GM12878 (cell line): Measurements from ENCODE around the gene SCAP. TPM values are rescaled to one million over a fixed set of nuclear protein-coding genes. Genes with fewer than 3 reads are reported as not detected.

ENCODE experiments used
- ATAC-seq: fragments of 200-7000 bp; cut with Tn5 transposase; 3 replicates; pipeline ENCODE4 v1.9.1; 2020; ENCODE audit warnings: mild to moderate bottlenecking, moderate library complexity
- BruUV-seq: library from RNA; stranded (reverse); fragments of 400-500 nt; replicated peaks from 2 replicates; lab custom pipeline; 2021; lab: Mats Ljungman, UMichigan
- CTCF ChIA-PET: fragments of 300-600 bp; sonication (Branson Sonifier 250); formaldehyde crosslinking; extraction: SDS; loops from one replicate; lab custom pipeline; 2021; ENCODE audit warnings: inconsistent platforms; lab: Yijun Ruan, JAX
- POLR2A ChIA-PET: fragments of 350-600 bp; formaldehyde crosslinking; extraction: SDS; loops from one replicate; lab custom pipeline; 2021; ENCODE audit warnings: inconsistent platforms; lab: Charles Lee
- RAD21 ChIA-PET: fragments of 300-600 bp; sonication (Branson Sonifier 250); formaldehyde crosslinking; loops from one replicate; lab custom pipeline; 2023; ENCODE audit warnings: antibody characterized with exemption; ENCODE audit not compliant: unreplicated experiment; lab: Charles Lee
- SMC1A ChIA-PET: fragments of 300-600 bp; sonication (Branson Sonifier 250); formaldehyde crosslinking; loops from one replicate; lab custom pipeline; 2023; ENCODE audit not compliant: unreplicated experiment, uncharacterized antibody; lab: Charles Lee
- DNase-seq: peaks from one replicate; pipeline ENCODE4 v3.0.0-alpha.2; 2011; ENCODE audit warnings: low read depth, low spot score
- FAIRE-seq: peaks from 3 replicates; lab custom pipeline; 2011; peaks lifted over from hg19 to GRCh38; lab: Jason Lieb, UNC
- H2AFZ ChIP-seq: 2 replicates; pipeline ENCODE4 v1.6.0; 2011; ENCODE audit warnings: low read depth, low read length, control low read depth; ENCODE audit not compliant: control insufficient read depth
- H3K27ac ChIP-seq: 2 replicates; pipeline ENCODE4 v1.5.1; 2011; ENCODE audit warnings: control low read depth; ENCODE audit not compliant: control insufficient read depth, insufficient read depth
- H3K27me3 ChIP-seq, 2 experiments: replicated peaks in 1 of 2; 2 replicates each; pipeline versions ENCODE4 v1.6.0 to v1.6.1; 2011; ENCODE audit warnings: low read length in 1 of 2; ENCODE audit not compliant: control insufficient read depth in 2 of 2, insufficient read depth in 2 of 2
- H3K36me3 ChIP-seq, 2 experiments: 2 replicates each; pipeline ENCODE4 v1.5.1; 2011; ENCODE audit warnings: low read length in 1 of 2; ENCODE audit not compliant: control insufficient read depth in 2 of 2, insufficient read depth in 2 of 2
- H3K4me1 ChIP-seq: 2 replicates; pipeline ENCODE4 v1.6.1; 2011; ENCODE audit warnings: mild to moderate bottlenecking, low read length, moderate library complexity, mixed read lengths; ENCODE audit not compliant: control insufficient read depth, insufficient read depth
- H3K4me2 ChIP-seq: 2 replicates; pipeline ENCODE4 v1.6.0; 2011; ENCODE audit warnings: control low read depth; ENCODE audit not compliant: control insufficient read depth, insufficient read depth
- H3K4me3 ChIP-seq: fragments of 200-600 bp; sonication (generic); 2 replicates; pipeline ENCODE4 v1.5.1; 2016
- H3K79me2 ChIP-seq: 2 replicates; pipeline ENCODE4 v1.6.0; 2011; ENCODE audit warnings: low read length; ENCODE audit not compliant: control insufficient read depth, insufficient read depth
- H3K9ac ChIP-seq: 2 replicates; pipeline ENCODE4 v1.8.0; 2011; ENCODE audit warnings: low read length, control low read depth, mixed read lengths; ENCODE audit not compliant: control insufficient read depth, insufficient read depth
- H3K9me3 ChIP-seq: replicated peaks from 3 replicates; pipeline ENCODE4 v1.5.1; 2011; ENCODE audit warnings: mild to moderate bottlenecking, low read length; ENCODE audit not compliant: control insufficient read depth, insufficient read depth
- H4K20me1 ChIP-seq: 2 replicates; pipeline ENCODE4 v1.6.0; 2011; ENCODE audit not compliant: control insufficient read depth, insufficient read depth
- ATF2 ChIP-seq: IDR thresholded peaks from 2 replicates; pipeline ENCODE4 v1.6.1; 2012; ENCODE audit warnings: low read length, inconsistent platforms
- BCL11A ChIP-seq: IDR thresholded peaks from 2 replicates; pipeline ENCODE4 v1.6.1; 2011; ENCODE audit warnings: low read depth, low read length
- CHD1 ChIP-seq: IDR thresholded peaks from 2 replicates; pipeline ENCODE4 v1.6.1; 2012; ENCODE audit warnings: low read depth, low read length, improper control_type of control experiment
- CTCF ChIP-seq, 3 experiments: IDR thresholded peaks in 2 of 3; conservative IDR thresholded peaks in 1 of 3; 2 replicates each; pipeline ENCODE4 v1.5.1; 2011; ENCODE audit warnings: low read depth in 3 of 3, low read length in 3 of 3, mild to moderate bottlenecking in 3 of 3, control low read depth in 2 of 3, moderate library complexity in 2 of 3, inconsistent platforms in 1 of 3, mixed read lengths in 1 of 3; ENCODE audit not compliant: control insufficient read depth in 2 of 3, insufficient read depth in 1 of 3; ENCODE audit errors: extremely low read depth in 1 of 3
- EED ChIP-seq: sonication (generic); IDR thresholded peaks from 2 replicates; pipeline ENCODE4 v1.6.1; 2016; ENCODE audit warnings: antibody characterized with exemption, low read depth
- EZH2 ChIP-seq: IDR thresholded peaks from 2 replicates; pipeline ENCODE4 v1.6.1; 2012; ENCODE audit warnings: low read depth, mild to moderate bottlenecking, control low read depth, inconsistent platforms, low read length, borderline replicate concordance; ENCODE audit not compliant: control insufficient read depth
- HCFC1 ChIP-seq: fragments of 150-350 bp; IDR thresholded peaks from 2 replicates; pipeline ENCODE4 v1.6.1; 2014; ENCODE audit warnings: low read length
- HDGF ChIP-seq: fragments of 450-650 bp; IDR thresholded peaks from 2 replicates; pipeline ENCODE4 v1.6.1; 2016; ENCODE audit warnings: antibody characterized with exemption
- IKZF2 ChIP-seq, 2 experiments: fragments of 450-650 bp; IDR thresholded peaks; 2 replicates each; pipeline ENCODE4 v1.6.1; 2017; ENCODE audit warnings: mild to moderate bottlenecking in 2 of 2, moderate library complexity in 2 of 2
- JUNB ChIP-seq: IDR thresholded peaks from 2 replicates; pipeline ENCODE4 v1.6.1; 2016; ENCODE audit warnings: antibody characterized with exemption, mild to moderate bottlenecking
- NBN ChIP-seq: fragments of 450-650 bp; IDR thresholded peaks from 2 replicates; pipeline ENCODE4 v1.6.1; 2016
- NFXL1 ChIP-seq: fragments of 450-650 bp; IDR thresholded peaks from 2 replicates; pipeline ENCODE4 v1.6.1; 2017; ENCODE audit warnings: antibody characterized with exemption, mild to moderate bottlenecking, borderline replicate concordance
- PAX8 ChIP-seq: fragments of 450-650 bp; IDR thresholded peaks from 2 replicates; pipeline ENCODE4 v1.6.1; 2017; ENCODE audit warnings: mild to moderate bottlenecking, moderate library complexity
- POLR2A ChIP-seq: IDR thresholded peaks from 2 replicates; pipeline ENCODE4 v1.6.1; 2011; ENCODE audit warnings: low read depth, mild to moderate bottlenecking, low read length
- SMC3 ChIP-seq: IDR thresholded peaks from 2 replicates; pipeline ENCODE4 v1.6.1; 2011; ENCODE audit warnings: low read length, improper control_type of control experiment, borderline replicate concordance
- STAT1 ChIP-seq: fragments of 450-650 bp; conservative IDR thresholded peaks from 2 replicates; pipeline ENCODE4 v1.6.1; 2014; ENCODE audit warnings: antibody characterized with exemption, mild to moderate bottlenecking
- SUZ12 ChIP-seq: fragments of 200-600 bp; sonication (generic); IDR thresholded peaks from one replicate; pipeline ENCODE4 v1.6.1; 2018; ENCODE audit warnings: antibody characterized with exemption, mild to moderate bottlenecking; ENCODE audit not compliant: unreplicated experiment
- TCF3 ChIP-seq: IDR thresholded peaks from 2 replicates; pipeline ENCODE4 v1.6.1; 2012; ENCODE audit warnings: low read depth, mild to moderate bottlenecking, low read length, borderline replicate concordance; ENCODE audit not compliant: insufficient read depth
- YY1 ChIP-seq: IDR thresholded peaks from 2 replicates; pipeline ENCODE4 v1.6.1; 2011; ENCODE audit warnings: low read depth, mild to moderate bottlenecking, low read length
- ZNF217 ChIP-seq: fragments of 450-650 bp; IDR thresholded peaks from 2 replicates; pipeline ENCODE4 v1.6.1; 2017; ENCODE audit warnings: antibody characterized with exemption, mild to moderate bottlenecking
- ZNF384 ChIP-seq: IDR thresholded peaks from 2 replicates; pipeline ENCODE4 v1.6.1; 2012; ENCODE audit warnings: low read depth, mild to moderate bottlenecking, low read length, improper control_type of control experiment, borderline replicate concordance
- ZZZ3 ChIP-seq: IDR thresholded peaks from 2 replicates; pipeline ENCODE4 v1.6.1; 2011; ENCODE audit warnings: low read depth; ENCODE audit not compliant: control insufficient read depth, insufficient read length
- WGBS: methylation state at CpG from one replicate; pipeline ENCODE4 v1.1.6; 2016; ENCODE audit warnings: low lambda C conversion rate; ENCODE audit not compliant: insufficient replicate concordance, insufficient coverage; ENCODE audit errors: missing lambda C conversion rate; 5-methylcytosine and 5-hydroxymethylcytosine counted together
- in situ Hi-C: fragments of 300-500 bp; cut with MboI; formaldehyde crosslinking; loops from 9 replicates; pipeline ENCODE4 v1.14.3; 2018; ENCODE audit warnings: mixed read lengths
- intact Hi-C: fragments of 100-400 bp; cut with micrococcal nuclease; formaldehyde crosslinking; loops from one replicate; pipeline ENCODE4 v1.14.2; 2022; ENCODE audit not compliant: unreplicated experiment
- polyA plus RNA-seq, 11 experiments: library from polyadenylated mRNA; depleted of rRNA in 4 of 11; unstranded in 6 of 11; stranded (reverse) in 5 of 11; fragments of >200 nt; fragmentation: Nextera tagmentation in 4 of 11; fragmentation: Illumina TruSeq in 1 of 11; extraction: Ambion mirVana in 4 of 11; extraction: Trizol in 1 of 11; gene quantifications; 1 replicate in 1 of 11; 2 replicates in 10 of 11; pipeline versions ENCODE4 v1.2.1 to v1.2.3, GENCODE V29; 2011 to 2016; ENCODE audit warnings: inconsistent platforms in 2 of 11, missing spikeins in 2 of 11, low read depth in 1 of 11
- total RNA-seq, 4 experiments: library from RNA; depleted of rRNA in 3 of 4; stranded (reverse); fragments of >200 nt in 3 of 4; fragmentation: Illumina TruSeq in 1 of 4; extraction: Trizol in 1 of 4; gene quantifications; 2 replicates each; pipeline versions ENCODE4 v1.2.1 to v1.2.3, GENCODE V29; 2013 to 2021

Gene SCAP
- total and polyA plus RNA-seq, 10 of the 15 experiments (the other 5 are each of a cell fraction or from before 2014, with no cell fraction given), result 1.5 to 64.1 (median 27.9) TPM

GRCh38 chr3:47421741-47422649, 53.7 kb downstream of the SCAP start:
- no peaks in the 10 kb centered on the region; the same call in 1 of the 2 replicates for H3K79me2 ChIP-seq
- peak; percentile 6 for ATAC-seq
- H3K9ac ChIP-seq, result no peak overlapping the region
- H3K4me3 ChIP-seq, result no peak overlapping the region
- ChIA-PET POLR2A (interaction anchor here (0.9 to 1.7 kb wide), 3 partner anchors 55 to 367 kb away, joined by 4 to 12 read pairs (median 5); partner anchors contain the start of genes ELP6 and SCAP), RAD21 (interaction anchor here (0.9 to 4.1 kb wide), 16 partner anchors 12 to 367 kb away, joined by 3 to 47 read pairs (median 4); partner anchors contain the start of genes ELP6, PTPN23 and SCAP), CTCF (interaction anchor here (0.8 to 5.6 kb wide), 33 partner anchors 8 to 575 kb away, joined by 3 to 118 read pairs (median 6); partner anchors contain the start of genes ELP6, PTPN23 and SCAP), SMC1A (interaction anchor here (0.6 to 3.4 kb wide), 14 partner anchors 36 to 367 kb away, joined by 3 to 46 read pairs (median 6); partner anchors contain the start of genes ELP6, PTPN23 and SCAP)
- DNase-seq, result no peak
- H3K36me3 ChIP-seq, result peaks cover 17 to 39% of the 10 kb centered on the region in 2 experiments
- WGBS, result 90% methylated on average over 12 of the region's 13 CpGs
- no peaks in the 10 kb centered on the region for H3K27me3 ChIP-seq
- H3K4me2 ChIP-seq, result no peak overlapping the region
- H3K27ac ChIP-seq, result no peak overlapping the region
- intact Hi-C loops, result loop anchor here (1.0 to 5.0 kb wide), 3 partner anchors 54 to 365 kb away; partner anchors contain the start of gene ELP6
- no TSS peak for BruUV-seq
- no peak for FAIRE-seq
- H3K4me1 ChIP-seq, result peaks cover 3% of the 10 kb centered on the region; the same call in 1 of the 2 replicates
- no peaks in the 10 kb centered on the region for H3K9me3 ChIP-seq
- no peak overlapping the region for H2AFZ ChIP-seq
- TF ChIP-seq HDGF (peak; percentile 6; the same call in 1 of the 2 replicates), BCL11A (no peak), SUZ12 (no peak), NFXL1 (no peak), ZNF217 (no peak), CTCF (IDR thresholded peaks at IDR 0.05 in 2 of 3, conservative IDR thresholded peaks at IDR 0.05 in 1 of 3; ENCODE audit: control insufficient read depth in 2 of 3, extremely low read depth in 1 of 3, insufficient read depth in 1 of 3, low read depth in 3 of 3, low read length in 3 of 3) (peak in 2 of 3 experiments; percentile 13 to 25; a peak in 2 of 6 replicates), IKZF2 (IDR thresholded peaks at IDR 0.05) (no peak), POLR2A (peak; percentile 12; the same call in 1 of the 2 replicates), STAT1 (no peak), ZNF384 (no peak), HCFC1 (0 out of 2 replicates have a peak, but pooled peaks have one; percentile 9), SMC3 (no peak), JUNB (no peak), ATF2 (no peak), ZZZ3 (no peak), EZH2 (no peak), YY1 (0 out of 2 replicates have a peak, but pooled peaks have one; percentile 17), EED (no peak), CHD1 (no peak), NBN (no peak), PAX8 (no peak), TCF3 (no peak)
- no peaks in the 10 kb centered on the region for H4K20me1 ChIP-seq
- in situ Hi-C loops, result loop anchor here (5.0 kb wide), 3 partner anchors 55 to 365 kb away; partner anchors contain the start of genes ELP6 and SCAP
